Muscle layer of duodenum (tissue), 2 donors: ENCODE data around the gene CNN3.

Source experiments
- H3K27ac ChIP-seq: one replicate; pipeline ENCODE4 v1.7.0; 2013; ENCODE audit warnings: mild to moderate bottlenecking, low read length
- H3K27me3 ChIP-seq: one replicate; pipeline ENCODE4 v1.7.0; 2013; ENCODE audit warnings: low read depth, mild to moderate bottlenecking, control low read depth, low read length
- H3K36me3 ChIP-seq, 2 donors: one replicate each; pipeline ENCODE4 v1.7.0; 2013; ENCODE audit warnings: low read length in 2 of 2, control low read depth in 1 of 2, mild to moderate bottlenecking in 1 of 2; ENCODE audit not compliant: insufficient read depth in 2 of 2, control insufficient read depth in 1 of 2
- H3K4me1 ChIP-seq, 2 donors: one replicate each; pipeline ENCODE4 v1.7.0; 2013; ENCODE audit warnings: low read length in 2 of 2, mild to moderate bottlenecking in 2 of 2, control low read depth in 1 of 2, moderate library complexity in 1 of 2; ENCODE audit not compliant: insufficient read depth in 2 of 2, control insufficient read depth in 1 of 2
- H3K4me3 ChIP-seq, 2 donors: one replicate each; pipeline ENCODE4 v1.7.0; 2013; ENCODE audit warnings: low read length in 2 of 2, low read depth in 1 of 2, mild to moderate bottlenecking in 1 of 2
- H3K9me3 ChIP-seq, 2 donors: one replicate each; pipeline ENCODE4 v1.7.0; 2013; ENCODE audit warnings: low read length in 2 of 2, control low read depth in 1 of 2, mild to moderate bottlenecking in 1 of 2; ENCODE audit not compliant: control insufficient read depth in 1 of 2
- donor health status: healthy.

CNN3 gene

GRCh38 chr1:94899756-94900155 is 27.2 kb downstream of the CNN3 start:
- Histone ChIP-seq H3K27ac (peak overlapping the region; percentile 21), H3K27me3 (no peaks in the 10 kb centered on the region), H3K4me1 (peaks cover 6 to 52% of the 10 kb centered on the region in 2 donors), H3K36me3 (peaks cover 34 to 49% of the 10 kb centered on the region in 2 donors), H3K9me3 (no peaks in the 10 kb centered on the region), H3K4me3 (no peak overlapping the region)

DNA sequence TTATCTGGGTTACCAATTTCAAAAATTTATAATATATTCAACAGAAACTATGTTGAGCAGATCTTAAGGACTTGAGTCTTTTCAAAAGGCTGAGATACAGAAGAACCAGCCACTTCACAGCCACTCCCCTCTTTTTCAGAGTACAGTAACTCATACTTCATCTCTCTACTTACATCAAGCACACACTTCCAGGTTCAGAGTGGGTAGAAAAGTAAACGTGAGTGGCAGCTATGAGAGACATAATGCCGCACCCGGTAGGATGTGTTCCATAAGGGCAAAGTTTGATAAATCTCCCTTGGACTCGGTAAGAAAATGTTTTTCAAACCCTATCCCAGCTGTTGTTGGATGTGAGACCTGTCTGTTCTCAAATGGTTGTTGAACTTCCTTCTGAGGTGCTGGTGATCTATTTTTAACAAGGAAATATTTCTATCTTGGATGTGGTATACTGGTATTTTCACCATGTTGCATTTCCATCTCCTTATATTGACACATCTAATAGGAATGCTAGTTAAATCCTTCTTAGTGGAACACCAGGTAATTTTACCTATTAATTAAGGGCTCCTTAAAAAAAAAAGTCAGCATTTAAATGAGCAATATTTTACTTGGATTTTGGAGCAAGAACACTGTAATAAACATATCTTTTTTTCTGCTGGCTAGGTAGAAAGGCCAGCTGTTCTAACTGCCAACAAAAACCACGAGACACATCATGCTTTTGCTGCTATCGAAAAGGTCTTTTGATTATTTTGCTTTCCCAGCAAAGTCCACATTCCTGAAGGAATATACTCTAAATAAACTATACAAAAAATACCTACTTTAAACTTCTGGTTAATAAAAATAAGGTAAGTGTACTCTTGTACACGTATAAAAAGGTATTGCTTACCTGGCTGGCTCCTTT is 28.2 kb downstream of the CNN3 start:
- H3K27ac ChIP-seq: peak overlapping the region; percentile 3
- H3K36me3 ChIP-seq: peaks cover 34 to 49% of the 10 kb centered on the region in 2 donors
- no peaks in the 10 kb centered on the region for H3K9me3 ChIP-seq
- H3K4me1 ChIP-seq: peaks cover 6 to 42% of the 10 kb centered on the region in 2 donors
- no peak overlapping the region for H3K4me3 ChIP-seq
- no peaks in the 10 kb centered on the region for H3K27me3 ChIP-seq

- H3K27ac ChIP-seq: no peak overlapping the region
- H3K9me3 ChIP-seq: no peaks in the 10 kb centered on the region
- peaks cover 38 to 49% of the 10 kb centered on the region in 2 donors for H3K36me3 ChIP-seq
- H3K4me1 ChIP-seq: peaks cover 6 to 23% of the 10 kb centered on the region in 2 donors
- H3K27me3 ChIP-seq: no peaks in the 10 kb centered on the region
- no peak overlapping the region for H3K4me3 ChIP-seq
Measured at GRCh38 chr1:94895518-94895917, 31.4 kb downstream of the CNN3 start.

GRCh38 chr1:94894630-94895029 is 32.3 kb downstream of the CNN3 start:
- H3K4me1 ChIP-seq: peaks cover 6 to 15% of the 10 kb centered on the region in 2 donors

GRCh38 chr1:94892604-94893254 is 34.2 kb downstream of the CNN3 start:
- no peaks in the 10 kb centered on the region for H3K9me3 ChIP-seq
- H3K27me3 ChIP-seq: no peaks in the 10 kb centered on the region
- H3K4me3 ChIP-seq: no peak overlapping the region
- no peak overlapping the region for H3K27ac ChIP-seq
- H3K4me1 ChIP-seq: no peaks in the 10 kb centered on the region
- H3K36me3 ChIP-seq: peaks cover 28 to 32% of the 10 kb centered on the region in 2 donors

More at GRCh38 chr1:94894630-94895029, 32.3 kb downstream of the CNN3 start:
- no peaks in the 10 kb centered on the region for H3K9me3 ChIP-seq
- no peaks in the 10 kb centered on the region for H3K27me3 ChIP-seq
- peaks cover 38 to 49% of the 10 kb centered on the region in 2 donors for H3K36me3 ChIP-seq
- no peak overlapping the region for H3K4me3 ChIP-seq
- no peak overlapping the region for H3K27ac ChIP-seq

DNA sequence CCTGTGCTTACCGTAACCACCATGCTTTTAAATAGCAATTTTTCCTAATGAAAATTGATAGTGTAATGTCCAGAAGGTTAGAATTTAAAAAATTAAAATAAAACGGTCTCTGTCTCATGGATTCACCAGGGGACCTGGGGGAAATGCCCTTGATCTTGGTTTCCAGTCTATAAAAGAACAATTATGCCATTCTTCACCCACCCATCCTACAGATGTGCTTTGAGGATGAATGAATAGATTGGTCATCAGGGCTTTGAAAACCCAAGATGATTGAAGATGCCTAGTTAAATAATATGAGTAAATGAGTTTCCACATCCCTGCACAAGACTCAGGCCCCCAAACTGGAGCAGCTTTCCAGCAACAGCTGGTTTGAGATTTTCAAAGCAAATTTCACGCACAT is 38.7 kb downstream of the CNN3 start:
- Histone ChIP-seq H3K4me3 (no peak overlapping the region), H3K9me3 (no peaks in the 10 kb centered on the region), H3K36me3 (peaks cover 4 to 8% of the 10 kb centered on the region in 2 donors), H3K27ac (no peak overlapping the region), H3K4me1 (peaks cover 0 to 6% of the 10 kb centered on the region in 2 donors), H3K27me3 (no peaks in the 10 kb centered on the region)

GRCh38 chr1:94887603-94888171 is 39.2 kb downstream of the CNN3 start:
- no peak overlapping the region for H3K27ac ChIP-seq
- peaks cover 0 to 6% of the 10 kb centered on the region in 2 donors for H3K4me1 ChIP-seq
- H3K9me3 ChIP-seq: no peaks in the 10 kb centered on the region
- no peaks in the 10 kb centered on the region for H3K27me3 ChIP-seq
- H3K36me3 ChIP-seq: peaks cover 2 to 5% of the 10 kb centered on the region in 2 donors
- H3K4me3 ChIP-seq: no peak overlapping the region

- H3K27ac ChIP-seq: no peak overlapping the region
- H3K27me3 ChIP-seq: no peaks in the 10 kb centered on the region
- no peak overlapping the region for H3K4me3 ChIP-seq
- H3K36me3 ChIP-seq: peaks cover 0 to 4% of the 10 kb centered on the region in 2 donors
- H3K4me1 ChIP-seq: peaks cover 0 to 6% of the 10 kb centered on the region in 2 donors
- H3K9me3 ChIP-seq: no peaks in the 10 kb centered on the region
Measured at GRCh38 chr1:94887106-94887505, 39.8 kb downstream of the CNN3 start.

GRCh38 chr1:94886361-94886760 is 40.5 kb downstream of the CNN3 start:
- H3K4me3 ChIP-seq: no peak overlapping the region
- H3K27me3 ChIP-seq: no peaks in the 10 kb centered on the region
- no peaks in the 10 kb centered on the region for H3K9me3 ChIP-seq
- peaks cover 0 to 4% of the 10 kb centered on the region in 2 donors for H3K36me3 ChIP-seq
- H3K4me1 ChIP-seq: peaks cover 0 to 6% of the 10 kb centered on the region in 2 donors
- H3K27ac ChIP-seq: no peak overlapping the region

GRCh38 chr1:94884507-94884906 is 42.4 kb downstream of the CNN3 start:
- Histone ChIP-seq H3K9me3 (no peaks in the 10 kb centered on the region), H3K27ac (peak overlapping the region; percentile 63), H3K4me3 (no peak overlapping the region), H3K4me1 (peaks cover 0 to 6% of the 10 kb centered on the region in 2 donors), H3K36me3 (no peaks in the 10 kb centered on the region), H3K27me3 (no peaks in the 10 kb centered on the region)

- Histone ChIP-seq H3K4me1 (peaks cover 0 to 6% of the 10 kb centered on the region in 2 donors), H3K9me3 (no peaks in the 10 kb centered on the region), H3K27ac (peak overlapping the region; percentile 63), H3K4me3 (no peak overlapping the region), H3K36me3 (no peaks in the 10 kb centered on the region), H3K27me3 (no peaks in the 10 kb centered on the region)
Measured at GRCh38 chr1:94884106-94884505, 42.8 kb downstream of the CNN3 start.
